Mesangial cell (primary cell): ENCODE results near the gene B4GALNT3. TPM values are rescaled to one million over a fixed set of nuclear protein-coding genes. Genes with fewer than 3 reads are reported as not detected.

ENCODE experiments used
- total RNA-seq: library from RNA; depleted of rRNA; stranded (reverse); fragments of >200 nt; gene quantifications from 2 replicates; pipeline ENCODE4 v1.2.3, GENCODE V29; 2015

Gene B4GALNT3
- total RNA-seq, result 0.98 and 1.8 TPM in 2 replicates

DNA sequence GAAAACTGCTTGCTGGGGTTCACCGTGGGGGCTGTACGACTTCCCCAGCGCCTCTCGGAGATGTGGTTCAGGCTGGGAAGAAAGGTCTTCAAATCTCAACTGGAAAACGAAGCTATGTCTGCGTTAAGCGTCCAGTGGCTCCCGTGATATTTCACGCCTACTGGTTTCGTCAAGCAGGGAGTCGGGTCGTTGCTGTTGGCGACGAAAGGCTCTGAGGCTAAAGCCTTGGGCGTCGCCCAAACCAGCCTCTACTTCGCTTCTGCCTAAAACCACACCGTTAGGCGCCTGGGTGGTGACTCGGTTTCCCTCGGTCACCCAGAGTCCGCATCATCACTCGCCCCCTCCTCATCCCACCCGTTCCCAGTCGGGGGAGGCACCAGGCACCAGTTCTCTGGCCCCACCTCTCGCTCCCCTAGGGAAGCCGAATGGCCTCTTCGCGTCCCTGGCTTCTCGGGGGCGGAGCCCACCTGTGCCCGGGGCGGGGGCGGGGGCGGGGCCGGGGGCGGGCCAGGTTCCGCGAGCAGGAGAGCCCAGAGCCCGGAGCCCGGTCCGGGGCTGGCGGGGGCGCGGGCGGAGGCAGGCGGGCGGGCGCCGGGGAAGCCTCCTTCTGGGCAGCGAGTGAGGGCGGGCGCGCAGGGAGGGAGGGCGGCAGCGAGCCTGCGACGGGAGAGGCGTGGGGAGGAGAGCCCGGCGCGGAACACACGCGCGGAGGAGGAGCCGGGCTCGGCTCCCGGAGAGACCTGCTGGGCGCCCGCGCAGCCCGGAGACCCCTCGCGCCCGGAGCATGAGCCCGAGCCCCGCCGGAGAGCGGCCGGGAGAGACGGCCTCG lies at the start of gene B4GALNT3:
Gene B4GALNT3 (plus strand): TSS at position 510 of the 829 bp plus-strand sequence. CDS start 438 bp downstream, outside the sequence.

Other genes starting within 250 kb of the B4GALNT3 start
- gene SLC6A12, start 245.8 kb upstream of the B4GALNT3 start, total RNA-seq, result 1.8 TPM in 1 of 2 replicates, not detected in the other
- 0.16 and 3.0 TPM in 2 replicates for gene SLC6A13, start 197.1 kb upstream of the B4GALNT3 start, total RNA-seq
- gene KDM5A, start 70.6 kb upstream of the B4GALNT3 start, total RNA-seq, result 14.8 and 30.4 TPM in 2 replicates
- 5.2 and 7.2 TPM in 2 replicates for gene CCDC77, start 58.3 kb upstream of the B4GALNT3 start, total RNA-seq
- 0.16 and 0.76 TPM in 2 replicates for gene NINJ2, start 203.5 kb downstream of the B4GALNT3 start, total RNA-seq